Left lung (tissue), 10 donors: ENCODE data around the gene ARHGEF17. TPM values are rescaled to one million over a fixed set of nuclear protein-coding genes. Genes with fewer than 3 reads are reported as not detected.

ENCODE experiments used
- ATAC-seq: fragments of 200-7000 bp; cut with Tn5 transposase; one replicate; pipeline ENCODE4 v1.9.1; 2020; ENCODE audit warnings: moderate library complexity
- DNase-seq, 4 donors: peaks; one replicate each; pipeline ENCODE4 v3.0.0-alpha.2; 2013 to 2020
- H3K27ac ChIP-seq, 2 donors: fragments of 200-600 bp; sonication (generic) in 1 of 2; one replicate each; pipeline versions ENCODE4 v1.5.0 to v1.8.0; 2020 to 2021
- H3K27me3 ChIP-seq, 2 donors: fragments of 200-600 bp; sonication (generic) in 1 of 2; one replicate each; pipeline versions ENCODE4 v1.5.0 to v1.8.0; 2020 to 2021
- H3K36me3 ChIP-seq, 2 donors: fragments of 200-600 bp; sonication (generic) in 1 of 2; one replicate each; pipeline versions ENCODE4 v1.5.0 to v1.8.0; 2020 to 2021
- H3K4me1 ChIP-seq, 2 donors: fragments of 200-600 bp; one replicate each; pipeline ENCODE4 v1.8.0; 2021
- H3K4me3 ChIP-seq, 2 donors: fragments of 200-600 bp; sonication (generic) in 1 of 2; one replicate each; pipeline versions ENCODE4 v1.5.0 to v1.8.0; 2020 to 2021; ENCODE audit warnings: mild to moderate bottlenecking in 1 of 2
- H3K9me3 ChIP-seq, 2 donors: fragments of 200-600 bp; sonication (generic) in 1 of 2; one replicate each; pipeline versions ENCODE4 v1.5.0 to v1.8.0; 2020 to 2021
- intact Hi-C, 2 donors: fragments of 100-400 bp; cut with DNase I; formaldehyde crosslinking; loops; one replicate each; pipeline versions ENCODE4 v1.11.2 to v1.14.2; 2022
- polyA plus RNA-seq, 6 donors: library from polyadenylated mRNA; unstranded; fragments of 120-200 nt; gene quantifications; one replicate each; pipeline ENCODE4 v1.2.1, GENCODE V29; 2013; ENCODE audit not compliant: insufficient read length in 6 of 6
- total RNA-seq, 2 donors: library from RNA; stranded (reverse); fragmentation: NEBNext Ultra II Directional; extraction: Animal tissue kit (Norgen Biotek cat#: 25700); gene quantifications; one replicate each; pipeline ENCODE4 v1.2.1, GENCODE V29; 2021
- TF ChIP-seq, protein P1 (sequence below), 2 donors: fragments of 200-600 bp; sonication (generic) in 1 of 2; IDR thresholded peaks; one replicate each; pipeline versions ENCODE4 v1.5.0 to v1.8.0; 2021; ENCODE audit warnings: antibody characterized with exemption in 2 of 2
- donor health status: DM: no; HTN: yes; CAD: no.
- donor health status: DM: no; HTN: no; CAD: no.

Gene ARHGEF17
- total and polyA plus RNA-seq, 8 donors, result 56.3 to 95.8 (median 82.8) TPM

DNA sequence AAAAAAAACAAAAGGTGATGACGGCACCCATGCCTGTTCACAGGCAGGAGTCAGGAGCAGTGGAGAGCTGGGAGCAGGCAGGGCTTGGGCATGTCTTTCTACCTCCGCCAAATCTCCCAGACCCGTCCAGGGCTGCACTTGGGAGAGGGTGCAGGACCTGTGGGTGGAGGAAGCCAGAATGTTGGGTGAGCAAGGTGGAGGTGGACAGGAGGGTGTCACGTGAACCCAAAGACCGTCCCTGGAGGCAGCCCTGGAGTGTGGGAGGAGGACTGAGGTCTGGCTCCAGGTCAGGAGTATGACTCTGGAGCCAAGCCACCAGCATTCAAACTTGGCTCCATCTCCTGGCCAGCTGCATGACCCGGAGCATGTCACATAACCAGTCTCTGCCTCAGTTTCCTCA, 41.6 kb downstream of the ARHGEF17 start:
- Histone ChIP-seq H3K4me3 (no peak overlapping the region), H3K4me1 (peaks cover 0 to 15% of the 10 kb centered on the region in 2 donors), H3K27me3 (no peaks in the 10 kb centered on the region), H3K36me3 (peaks cover 0 to 23% of the 10 kb centered on the region in 2 donors), H3K9me3 (no peaks in the 10 kb centered on the region), H3K27ac (no peak overlapping the region)
- intact Hi-C loops, result loop anchor here in 1 of 2 donors (5.0 kb wide), 1 partner anchor 43 kb away; no protein-coding TSS in a partner anchor
- TF ChIP-seq, protein P1, sequence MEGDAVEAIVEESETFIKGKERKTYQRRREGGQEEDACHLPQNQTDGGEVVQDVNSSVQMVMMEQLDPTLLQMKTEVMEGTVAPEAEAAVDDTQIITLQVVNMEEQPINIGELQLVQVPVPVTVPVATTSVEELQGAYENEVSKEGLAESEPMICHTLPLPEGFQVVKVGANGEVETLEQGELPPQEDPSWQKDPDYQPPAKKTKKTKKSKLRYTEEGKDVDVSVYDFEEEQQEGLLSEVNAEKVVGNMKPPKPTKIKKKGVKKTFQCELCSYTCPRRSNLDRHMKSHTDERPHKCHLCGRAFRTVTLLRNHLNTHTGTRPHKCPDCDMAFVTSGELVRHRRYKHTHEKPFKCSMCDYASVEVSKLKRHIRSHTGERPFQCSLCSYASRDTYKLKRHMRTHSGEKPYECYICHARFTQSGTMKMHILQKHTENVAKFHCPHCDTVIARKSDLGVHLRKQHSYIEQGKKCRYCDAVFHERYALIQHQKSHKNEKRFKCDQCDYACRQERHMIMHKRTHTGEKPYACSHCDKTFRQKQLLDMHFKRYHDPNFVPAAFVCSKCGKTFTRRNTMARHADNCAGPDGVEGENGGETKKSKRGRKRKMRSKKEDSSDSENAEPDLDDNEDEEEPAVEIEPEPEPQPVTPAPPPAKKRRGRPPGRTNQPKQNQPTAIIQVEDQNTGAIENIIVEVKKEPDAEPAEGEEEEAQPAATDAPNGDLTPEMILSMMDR (IDR thresholded peaks at IDR 0.05), result no peak
- DNase-seq (no peak), ATAC-seq (no peak)

DNA sequence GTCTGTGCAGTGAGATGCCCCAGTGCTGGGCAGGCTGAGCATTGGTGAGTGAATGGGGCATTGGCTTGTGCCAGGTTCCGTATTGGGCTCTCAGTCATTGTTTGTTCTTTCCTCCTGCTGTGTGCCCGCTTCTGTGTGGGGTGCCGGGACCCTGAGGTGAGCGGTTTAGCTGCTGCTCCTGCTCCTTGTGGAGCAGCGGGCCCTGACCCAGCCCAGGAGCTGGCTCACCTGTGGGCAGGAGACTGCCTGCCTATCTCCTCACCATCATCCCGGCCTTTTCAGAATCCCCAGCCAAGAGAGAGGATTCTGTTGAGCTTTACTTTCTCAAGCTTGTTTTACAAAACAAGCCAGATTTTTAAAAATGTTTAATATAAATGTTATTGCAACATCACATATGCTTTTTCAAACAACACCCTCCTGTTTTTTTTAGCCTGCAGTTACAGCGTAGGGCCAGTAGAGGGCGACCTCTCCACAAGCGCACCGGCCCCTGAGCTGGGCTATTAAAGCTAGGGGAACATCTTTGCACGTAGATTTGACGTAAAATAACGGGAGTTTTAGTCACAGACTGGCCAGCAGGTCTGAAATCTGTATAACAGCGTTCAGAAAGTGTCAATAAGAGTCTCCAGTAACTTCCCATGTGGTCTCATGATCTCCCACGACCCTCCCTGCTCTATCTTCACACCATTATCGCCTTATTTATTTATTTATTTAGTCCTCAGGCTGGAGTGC, 43.0 kb downstream of the ARHGEF17 start:
- peaks cover 0 to 15% of the 10 kb centered on the region in 2 donors for H3K4me1 ChIP-seq
- no peak overlapping the region for H3K27ac ChIP-seq
- intact Hi-C loops, result loop anchor here in 1 of 2 donors (5.0 kb wide), 1 partner anchor 41 kb away; no protein-coding TSS in a partner anchor
- H3K27me3 ChIP-seq, result no peaks in the 10 kb centered on the region
- peak; percentile 89 for ATAC-seq
- peak in 3 of 4 donors; percentile 61 to 82 (median 82) for DNase-seq
- H3K36me3 ChIP-seq, result peaks cover 0 to 30% of the 10 kb centered on the region in 2 donors
- no peak overlapping the region for H3K4me3 ChIP-seq
- no peaks in the 10 kb centered on the region for H3K9me3 ChIP-seq
- TF ChIP-seq, protein P1 (IDR thresholded peaks at IDR 0.05), result peak; percentile 91 to 96

DNA sequence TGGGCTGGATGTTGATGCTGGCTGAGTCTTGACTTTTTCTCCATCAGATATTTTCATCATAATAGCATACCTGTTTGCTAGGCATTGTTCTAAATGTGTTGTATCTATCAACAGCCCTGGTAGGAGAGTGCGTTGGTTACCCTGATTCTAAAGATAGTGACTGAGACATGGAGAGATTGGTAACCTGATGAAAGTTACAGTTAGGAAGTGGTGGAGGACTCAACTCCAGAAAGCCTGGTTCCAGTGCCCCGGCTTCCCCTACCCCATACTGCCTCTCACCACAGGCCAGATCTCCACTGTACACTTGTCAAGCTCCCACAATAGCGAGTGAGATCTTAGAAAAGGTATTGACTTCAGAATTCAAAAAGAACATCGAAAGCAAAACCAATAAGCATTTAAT, 45.3 kb downstream of the ARHGEF17 start:
- ATAC-seq, result no peak
- H3K4me1 ChIP-seq, result peaks cover 0 to 15% of the 10 kb centered on the region in 2 donors
- no peaks in the 10 kb centered on the region for H3K9me3 ChIP-seq
- intact Hi-C loops, result loop anchor here in 1 of 2 donors (5.0 kb wide), 1 partner anchor 39 kb away; no protein-coding TSS in a partner anchor
- peaks cover 0 to 38% of the 10 kb centered on the region in 2 donors for H3K36me3 ChIP-seq
- no peak for DNase-seq
- TF ChIP-seq, protein P1 (IDR thresholded peaks at IDR 0.05), result no peak
- H3K4me3 ChIP-seq, result no peak overlapping the region
- no peaks in the 10 kb centered on the region for H3K27me3 ChIP-seq
- H3K27ac ChIP-seq, result no peak overlapping the region

DNA sequence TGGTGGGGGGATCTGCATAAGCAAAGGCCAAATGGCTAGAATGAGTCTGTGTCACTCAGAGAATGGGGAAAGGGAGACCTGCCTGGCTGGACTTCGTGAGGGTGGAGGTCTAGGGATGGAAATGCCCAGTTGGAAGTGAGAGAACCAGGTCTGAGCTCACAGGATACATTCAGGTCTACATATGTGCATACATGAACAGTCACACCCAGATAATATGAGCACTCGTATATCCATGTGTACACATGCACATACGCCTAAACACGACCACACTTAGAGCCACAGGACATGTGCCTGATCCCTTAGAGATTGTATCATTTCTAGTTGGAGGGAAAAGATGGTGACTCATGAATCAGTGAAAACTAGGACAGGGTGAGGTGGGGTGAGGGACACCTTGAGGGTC, 47.0 kb downstream of the ARHGEF17 start:
- intact Hi-C loops, result no loop called here
- peaks cover 0 to 47% of the 10 kb centered on the region in 2 donors for H3K36me3 ChIP-seq

More for the DNA sequence above, 47.0 kb downstream of the ARHGEF17 start:
- Histone ChIP-seq H3K27me3 (no peaks in the 10 kb centered on the region), H3K27ac (no peak overlapping the region), H3K4me1 (peaks cover 0 to 15% of the 10 kb centered on the region in 2 donors), H3K9me3 (no peaks in the 10 kb centered on the region), H3K4me3 (no peak overlapping the region)
- no peak for DNase-seq
- no peak for ATAC-seq
- TF ChIP-seq, protein P1 (IDR thresholded peaks at IDR 0.05), result no peak
